ENCODE results near the gene FAM181A.

FAM181A gene

GRCh38 chr14:93906341-93907329 lies 20.5 kb upstream of the FAM181A start:
- TF ChIP-seq, protein P1, sequence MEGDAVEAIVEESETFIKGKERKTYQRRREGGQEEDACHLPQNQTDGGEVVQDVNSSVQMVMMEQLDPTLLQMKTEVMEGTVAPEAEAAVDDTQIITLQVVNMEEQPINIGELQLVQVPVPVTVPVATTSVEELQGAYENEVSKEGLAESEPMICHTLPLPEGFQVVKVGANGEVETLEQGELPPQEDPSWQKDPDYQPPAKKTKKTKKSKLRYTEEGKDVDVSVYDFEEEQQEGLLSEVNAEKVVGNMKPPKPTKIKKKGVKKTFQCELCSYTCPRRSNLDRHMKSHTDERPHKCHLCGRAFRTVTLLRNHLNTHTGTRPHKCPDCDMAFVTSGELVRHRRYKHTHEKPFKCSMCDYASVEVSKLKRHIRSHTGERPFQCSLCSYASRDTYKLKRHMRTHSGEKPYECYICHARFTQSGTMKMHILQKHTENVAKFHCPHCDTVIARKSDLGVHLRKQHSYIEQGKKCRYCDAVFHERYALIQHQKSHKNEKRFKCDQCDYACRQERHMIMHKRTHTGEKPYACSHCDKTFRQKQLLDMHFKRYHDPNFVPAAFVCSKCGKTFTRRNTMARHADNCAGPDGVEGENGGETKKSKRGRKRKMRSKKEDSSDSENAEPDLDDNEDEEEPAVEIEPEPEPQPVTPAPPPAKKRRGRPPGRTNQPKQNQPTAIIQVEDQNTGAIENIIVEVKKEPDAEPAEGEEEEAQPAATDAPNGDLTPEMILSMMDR (IDR thresholded peaks at IDR 0.05), result no peak
- H3K36me3 ChIP-seq, result no peaks in the 10 kb centered on the region
- H3K4me1 ChIP-seq (ENCODE audit: control insufficient read depth in 1 of 2, insufficient read depth in 1 of 2, low read depth in 1 of 2, low read length in 1 of 2), result no peaks in the 10 kb centered on the region
- H3K27me3 ChIP-seq, result peaks cover 7% of the 10 kb centered on the region
- no peaks in the 10 kb centered on the region for H3K9me3 ChIP-seq
- no peak overlapping the region for H3K4me3 ChIP-seq (ENCODE audit: low read depth in 1 of 2, low read length in 1 of 2)
- no peak overlapping the region for H3K27ac ChIP-seq

DNA sequence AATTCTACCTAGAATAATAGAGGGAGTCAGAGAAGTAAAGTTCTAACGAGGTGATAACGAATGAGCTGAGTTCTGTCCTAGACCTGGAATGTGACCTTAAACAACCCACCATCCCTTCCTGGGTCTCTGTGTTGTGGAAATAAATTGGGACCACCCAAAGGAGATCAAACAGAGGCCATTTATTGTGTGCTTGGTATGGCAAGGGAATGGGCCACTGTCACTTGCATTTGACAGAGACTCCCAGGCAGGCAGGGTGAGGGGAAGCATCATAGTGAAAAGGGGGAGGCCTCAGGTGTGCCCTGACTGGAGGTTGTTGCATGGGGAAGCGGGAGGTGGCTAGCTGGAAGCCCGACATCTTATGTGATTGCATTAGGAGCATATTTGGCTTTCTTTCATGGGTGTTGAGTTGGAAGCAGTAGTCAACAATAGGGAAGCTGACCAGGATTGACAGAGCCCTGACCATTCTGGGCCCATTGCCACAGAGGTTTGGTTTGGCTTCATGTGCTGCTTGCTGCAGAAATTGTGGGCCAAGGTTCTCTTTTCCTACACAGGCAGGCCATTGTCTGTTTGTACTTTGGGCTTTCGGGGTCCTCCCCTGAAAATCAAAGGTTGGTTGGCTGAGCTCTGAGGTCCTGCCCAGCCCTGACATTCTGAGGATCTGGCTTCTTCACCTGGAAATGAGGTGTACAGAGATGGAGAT lies 17.6 kb upstream of the FAM181A start:
- H3K27ac ChIP-seq, result no peak overlapping the region
- H3K27me3 ChIP-seq, result no peaks in the 10 kb centered on the region
- H3K9me3 ChIP-seq, result no peaks in the 10 kb centered on the region
- TF ChIP-seq, protein P1 (IDR thresholded peaks at IDR 0.05), result no peak
- no peaks in the 10 kb centered on the region for H3K36me3 ChIP-seq
- no peak overlapping the region for H3K4me3 ChIP-seq (ENCODE audit: low read depth in 1 of 2, low read length in 1 of 2)
- H3K4me1 ChIP-seq (ENCODE audit: control insufficient read depth in 1 of 2, insufficient read depth in 1 of 2, low read depth in 1 of 2, low read length in 1 of 2), result no peaks in the 10 kb centered on the region

- H3K4me1 ChIP-seq (ENCODE audit: control insufficient read depth in 1 of 2, insufficient read depth in 1 of 2, low read depth in 1 of 2, low read length in 1 of 2), result no peaks in the 10 kb centered on the region
- TF ChIP-seq, protein P1 (IDR thresholded peaks at IDR 0.05), result no peak
- H3K4me3 ChIP-seq (ENCODE audit: low read depth in 1 of 2, low read length in 1 of 2), result no peak overlapping the region
- no peaks in the 10 kb centered on the region for H3K36me3 ChIP-seq
- no peaks in the 10 kb centered on the region for H3K27me3 ChIP-seq
- H3K27ac ChIP-seq, result no peak overlapping the region
- no peaks in the 10 kb centered on the region for H3K9me3 ChIP-seq
These were observed 15.0 kb upstream of the FAM181A start for GRCh38 chr14:93911975-93912615.

- Histone ChIP-seq H3K9me3 (no peaks in the 10 kb centered on the region), H3K27ac (no peak overlapping the region), H3K36me3 (no peaks in the 10 kb centered on the region), H3K4me3 (ENCODE audit: low read depth in 1 of 2, low read length in 1 of 2) (no peak overlapping the region), H3K27me3 (no peaks in the 10 kb centered on the region), H3K4me1 (ENCODE audit: control insufficient read depth in 1 of 2, insufficient read depth in 1 of 2, low read depth in 1 of 2, low read length in 1 of 2) (no peaks in the 10 kb centered on the region)
- TF ChIP-seq, protein P1 (IDR thresholded peaks at IDR 0.05), result no peak
These were observed 14.4 kb upstream of the FAM181A start for GRCh38 chr14:93912782-93913181.

- no peaks in the 10 kb centered on the region for H3K27me3 ChIP-seq
- H3K27ac ChIP-seq, result no peak overlapping the region
- H3K4me3 ChIP-seq (ENCODE audit: low read depth in 1 of 2, low read length in 1 of 2), result no peak overlapping the region
- no peaks in the 10 kb centered on the region for H3K4me1 ChIP-seq (ENCODE audit: control insufficient read depth in 1 of 2, insufficient read depth in 1 of 2, low read depth in 1 of 2, low read length in 1 of 2)
- TF ChIP-seq, protein P1 (IDR thresholded peaks at IDR 0.05), result no peak
- H3K9me3 ChIP-seq, result no peaks in the 10 kb centered on the region
- no peaks in the 10 kb centered on the region for H3K36me3 ChIP-seq
These were observed 12.9 kb upstream of the FAM181A start for GRCh38 chr14:93914278-93914677.

Measured in neutrophil (primary cell).